Measurements from ENCODE around the gene CMTM3.
"Not testable (repeated sequence)": the region's sequence is repeated elsewhere in the genome, so short reads cannot be mapped to it uniquely, and the experiment has no call there.

The CMTM3 gene

GRCh38 chr16:66603537-66604375 is 748 bp upstream of the CMTM3 start:
- in situ Hi-C loops (cut with MboI; ENCODE audit: low pct_unique_long_range_greater_than_20kb, low sequenced_read_pairs) = no loop called here
- DNase-seq = peak; percentile 95

- in situ Hi-C loops (cut with MboI; ENCODE audit: low pct_unique_long_range_greater_than_20kb, low sequenced_read_pairs) = no loop called here
- DNase-seq = no peak
Observed at GRCh38 chr16:66605177-66605978, 874 bp downstream of the CMTM3 start.

- no peak for DNase-seq
- in situ Hi-C loops (cut with MboI; ENCODE audit: low pct_unique_long_range_greater_than_20kb, low sequenced_read_pairs) = no loop called here
Observed at GRCh38 chr16:66605979-66606751, 1.7 kb downstream of the CMTM3 start.

GRCh38 chr16:66608241-66609138 is 4.0 kb downstream of the CMTM3 start:
- in situ Hi-C loops (cut with MboI; ENCODE audit: low pct_unique_long_range_greater_than_20kb, low sequenced_read_pairs) = no loop called here

GRCh38 chr16:66609139-66609510 is 4.6 kb downstream of the CMTM3 start:
- in situ Hi-C loops (cut with MboI; ENCODE audit: low pct_unique_long_range_greater_than_20kb, low sequenced_read_pairs) = no loop called here
- no peak for DNase-seq

More at GRCh38 chr16:66608241-66609138, 4.0 kb downstream of the CMTM3 start:
- DNase-seq = peak; percentile 95

- in situ Hi-C loops (cut with MboI; ENCODE audit: low pct_unique_long_range_greater_than_20kb, low sequenced_read_pairs) = no loop called here
- no peak for DNase-seq
Observed at GRCh38 chr16:66610111-66610820, 5.8 kb downstream of the CMTM3 start.

- in situ Hi-C loops (cut with MboI; ENCODE audit: low pct_unique_long_range_greater_than_20kb, low sequenced_read_pairs) = not testable (repeated sequence)
Observed at GRCh38 chr16:66611911-66612310, 7.4 kb downstream of the CMTM3 start.

GRCh38 chr16:66612422-66612821 is 7.9 kb downstream of the CMTM3 start:
- in situ Hi-C loops (cut with MboI; ENCODE audit: low pct_unique_long_range_greater_than_20kb, low sequenced_read_pairs) = no loop called here
- DNase-seq = no peak

More at GRCh38 chr16:66611911-66612310, 7.4 kb downstream of the CMTM3 start:
- not testable (repeated sequence) for DNase-seq

- DNase-seq = no peak
- in situ Hi-C loops (cut with MboI; ENCODE audit: low pct_unique_long_range_greater_than_20kb, low sequenced_read_pairs) = no loop called here
Observed at GRCh38 chr16:66614161-66614802, 9.8 kb downstream of the CMTM3 start.

GRCh38 chr16:66616169-66616568 is 11.7 kb downstream of the CMTM3 start:
- in situ Hi-C loops (cut with MboI; ENCODE audit: low pct_unique_long_range_greater_than_20kb, low sequenced_read_pairs) = no loop called here

GRCh38 chr16:66616592-66616991 is 12.1 kb downstream of the CMTM3 start:
- in situ Hi-C loops (cut with MboI; ENCODE audit: low pct_unique_long_range_greater_than_20kb, low sequenced_read_pairs) = no loop called here
- DNase-seq = no peak

More at GRCh38 chr16:66616169-66616568, 11.7 kb downstream of the CMTM3 start:
- DNase-seq = no peak

GRCh38 chr16:66617010-66617434 is 12.5 kb downstream of the CMTM3 start:
- in situ Hi-C loops (cut with MboI; ENCODE audit: low pct_unique_long_range_greater_than_20kb, low sequenced_read_pairs) = no loop called here
- no peak for DNase-seq

GRCh38 chr16:66617728-66618127 is 13.2 kb downstream of the CMTM3 start:
- no peak for DNase-seq
- in situ Hi-C loops (cut with MboI; ENCODE audit: low pct_unique_long_range_greater_than_20kb, low sequenced_read_pairs) = no loop called here

GRCh38 chr16:66618588-66619375 is 14.3 kb downstream of the CMTM3 start:
- in situ Hi-C loops (cut with MboI; ENCODE audit: low pct_unique_long_range_greater_than_20kb, low sequenced_read_pairs) = no loop called here
- DNase-seq = no peak

- peak; percentile 63 for DNase-seq
- in situ Hi-C loops (cut with MboI; ENCODE audit: low pct_unique_long_range_greater_than_20kb, low sequenced_read_pairs) = no loop called here
Observed at GRCh38 chr16:66619534-66620428, 15.3 kb downstream of the CMTM3 start.

- no peak for DNase-seq
- in situ Hi-C loops (cut with MboI; ENCODE audit: low pct_unique_long_range_greater_than_20kb, low sequenced_read_pairs) = no loop called here
Observed at GRCh38 chr16:66620429-66620795, 15.9 kb downstream of the CMTM3 start.
